HepG2 (cell line): ENCODE measurements around the gene USP1. TPM values are rescaled to one million over a fixed set of nuclear protein-coding genes. Genes with fewer than 3 reads are reported as not detected.

Experiments used
- CHCHD3 ChIP-seq: sonication (generic); formaldehyde crosslinking; IDR thresholded peaks from 2 replicates; pipeline ENCODE4 v1.8.0; 2022; ENCODE audit warnings: mild to moderate bottlenecking, missing genetic modification reagents, moderate library complexity
- CHD4 ChIP-seq: fragments of 200-600 bp; sonication (generic); IDR thresholded peaks from 2 replicates; pipeline ENCODE4 v1.7.0; 2017; ENCODE audit warnings: mild to moderate bottlenecking, low read length, borderline replicate concordance
- DNMT3B ChIP-seq: conservative IDR thresholded peaks from 2 replicates; pipeline ENCODE4 v1.6.1; 2016; ENCODE audit warnings: missing biosample characterization, control low read depth
- ELF4 ChIP-seq: sonication (generic); formaldehyde crosslinking; IDR thresholded peaks from 2 replicates; pipeline ENCODE4 v1.5.0; 2020; ENCODE audit warnings: missing genetic modification reagents, mild to moderate bottlenecking, moderate library complexity, borderline replicate concordance
- ERF ChIP-seq: IDR thresholded peaks from 2 replicates; pipeline ENCODE4 v1.6.1; 2018; ENCODE audit warnings: missing biosample characterization, missing genetic modification reagents
- FUBP1 ChIP-seq: sonication (generic); formaldehyde crosslinking; IDR thresholded peaks from 2 replicates; pipeline ENCODE4 v1.5.1; 2020; ENCODE audit warnings: missing genetic modification reagents, mild to moderate bottlenecking, borderline replicate concordance
- KDM2A ChIP-seq: sonication (generic); formaldehyde crosslinking; IDR thresholded peaks from 2 replicates; pipeline ENCODE4 v1.4.0; 2020; ENCODE audit warnings: low read depth, missing genetic modification reagents, borderline replicate concordance
- NFYC ChIP-seq: IDR thresholded peaks from 2 replicates; pipeline ENCODE4 v1.6.1; 2016; ENCODE audit warnings: missing genetic modification reagents, missing compliant biosample characterization
- PCBP2 ChIP-seq: fragments of 200-400 bp; formaldehyde crosslinking; optimal IDR thresholded peaks from 2 replicates; pipeline ENCODE3; 2018; ENCODE audit warnings: low read length, low read depth; ENCODE audit not compliant: poor library complexity, severe bottlenecking
- POLR2A ChIP-seq, 2 experiments: IDR thresholded peaks; 2 replicates each; pipeline ENCODE4 v1.6.1; 2011; ENCODE audit warnings: low read depth in 2 of 2, low read length in 2 of 2, mild to moderate bottlenecking in 1 of 2, moderate library complexity in 1 of 2; ENCODE audit not compliant: insufficient read depth in 1 of 2
- POLR2AphosphoS5 ChIP-seq: IDR thresholded peaks from 2 replicates; pipeline ENCODE4 v1.6.1; 2012; ENCODE audit warnings: low read depth, low read length
- SP5 ChIP-seq: IDR thresholded peaks from 2 replicates; pipeline ENCODE4 v1.6.1; 2016; ENCODE audit warnings: low read depth, borderline replicate concordance
- ZBTB2 ChIP-seq: sonication (generic); formaldehyde crosslinking; IDR thresholded peaks from 2 replicates; pipeline ENCODE4 v1.8.0; 2022; ENCODE audit warnings: low read depth, missing genetic modification reagents
- ZNF329 ChIP-seq: sonication (generic); formaldehyde crosslinking; IDR thresholded peaks from 2 replicates; pipeline ENCODE4 v1.9.0; 2021; ENCODE audit warnings: low read depth, mild to moderate bottlenecking, missing genetic modification reagents
- ZNF337 ChIP-seq: sonication (generic); formaldehyde crosslinking; IDR thresholded peaks from 2 replicates; pipeline ENCODE4 v1.5.1; 2020; ENCODE audit warnings: missing genetic modification reagents, low read depth, mild to moderate bottlenecking, borderline replicate concordance
- ZNF747 ChIP-seq: sonication (generic); formaldehyde crosslinking; IDR thresholded peaks from 2 replicates; pipeline ENCODE4 v1.8.1; 2023; ENCODE audit warnings: missing genetic modification reagents, mild to moderate bottlenecking, borderline replicate concordance
- ZNF773 ChIP-seq: sonication (generic); formaldehyde crosslinking; IDR thresholded peaks from 2 replicates; pipeline ENCODE4 v1.4.0; 2020; ENCODE audit warnings: missing genetic modification reagents, borderline replicate concordance
- polyA plus RNA-seq, 8 experiments: library from polyadenylated mRNA; depleted of rRNA in 3 of 8; stranded (reverse) in 7 of 8; unstranded in 1 of 8; fragments of >200 nt; fragmentation: Illumina TruSeq in 4 of 8; extraction: Trizol in 4 of 8; gene quantifications; 2 replicates each; pipeline versions ENCODE4 v1.2.1 to v1.2.3, GENCODE V29; 2011 to 2016; ENCODE audit warnings: low read depth in 4 of 8, missing spikeins in 1 of 8, mixed read lengths in 1 of 8; ENCODE audit not compliant: insufficient read depth in 1 of 8
- total RNA-seq, 5 experiments: library from RNA; depleted of rRNA; stranded (reverse); fragments of >200 nt; fragmentation: Illumina TruSeq; extraction: Trizol; gene quantifications; 2 replicates each; pipeline ENCODE4 v1.2.3, GENCODE V29; 2016; ENCODE audit warnings: low read depth in 1 of 5
- TF ChIP-seq, protein P1 (sequence below): sonication (generic); formaldehyde crosslinking; IDR thresholded peaks from 2 replicates; pipeline ENCODE4 v1.4.0; 2020; ENCODE audit warnings: mild to moderate bottlenecking, low read depth, missing genetic modification reagents
- TF ChIP-seq, protein P2 (sequence below): sonication (generic); formaldehyde crosslinking; IDR thresholded peaks from 2 replicates; pipeline ENCODE4 v1.4.0; 2020; ENCODE audit warnings: low read depth, mild to moderate bottlenecking, missing genetic modification reagents
- TF ChIP-seq, protein P3 (sequence below): sonication (generic); formaldehyde crosslinking; IDR thresholded peaks from 2 replicates; pipeline ENCODE4 v1.4.0; 2020; ENCODE audit warnings: missing genetic modification reagents
- TF ChIP-seq, protein P4 (sequence below): IDR thresholded peaks from 2 replicates; pipeline ENCODE4 v1.6.1; 2016; ENCODE audit warnings: low read depth

The USP1 gene
- total and polyA plus RNA-seq, 2 of the 13 experiments (the other 11 are each of a cell fraction or from before 2014, with no cell fraction given) = 9.0 to 64.6 TPM

- no peak for TF ChIP-seq FUBP1
- TF ChIP-seq KDM2A (CRISPR knock-in tag) = 0 out of 2 replicates have a peak, but pooled peaks have one; percentile 11
- TF ChIP-seq, protein P1, sequence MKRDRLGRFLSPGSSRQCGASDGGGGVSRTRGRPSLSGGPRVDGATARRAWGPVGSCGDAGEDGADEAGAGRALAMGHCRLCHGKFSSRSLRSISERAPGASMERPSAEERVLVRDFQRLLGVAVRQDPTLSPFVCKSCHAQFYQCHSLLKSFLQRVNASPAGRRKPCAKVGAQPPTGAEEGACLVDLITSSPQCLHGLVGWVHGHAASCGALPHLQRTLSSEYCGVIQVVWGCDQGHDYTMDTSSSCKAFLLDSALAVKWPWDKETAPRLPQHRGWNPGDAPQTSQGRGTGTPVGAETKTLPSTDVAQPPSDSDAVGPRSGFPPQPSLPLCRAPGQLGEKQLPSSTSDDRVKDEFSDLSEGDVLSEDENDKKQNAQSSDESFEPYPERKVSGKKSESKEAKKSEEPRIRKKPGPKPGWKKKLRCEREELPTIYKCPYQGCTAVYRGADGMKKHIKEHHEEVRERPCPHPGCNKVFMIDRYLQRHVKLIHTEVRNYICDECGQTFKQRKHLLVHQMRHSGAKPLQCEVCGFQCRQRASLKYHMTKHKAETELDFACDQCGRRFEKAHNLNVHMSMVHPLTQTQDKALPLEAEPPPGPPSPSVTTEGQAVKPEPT (CRISPR knock-in tag) = no peak
- TF ChIP-seq, protein P2, sequence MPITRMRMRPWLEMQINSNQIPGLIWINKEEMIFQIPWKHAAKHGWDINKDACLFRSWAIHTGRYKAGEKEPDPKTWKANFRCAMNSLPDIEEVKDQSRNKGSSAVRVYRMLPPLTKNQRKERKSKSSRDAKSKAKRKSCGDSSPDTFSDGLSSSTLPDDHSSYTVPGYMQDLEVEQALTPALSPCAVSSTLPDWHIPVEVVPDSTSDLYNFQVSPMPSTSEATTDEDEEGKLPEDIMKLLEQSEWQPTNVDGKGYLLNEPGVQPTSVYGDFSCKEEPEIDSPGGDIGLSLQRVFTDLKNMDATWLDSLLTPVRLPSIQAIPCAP (CRISPR knock-in tag) = no peak
- TF ChIP-seq ZBTB2 = no peak
- TF ChIP-seq, protein P3, sequence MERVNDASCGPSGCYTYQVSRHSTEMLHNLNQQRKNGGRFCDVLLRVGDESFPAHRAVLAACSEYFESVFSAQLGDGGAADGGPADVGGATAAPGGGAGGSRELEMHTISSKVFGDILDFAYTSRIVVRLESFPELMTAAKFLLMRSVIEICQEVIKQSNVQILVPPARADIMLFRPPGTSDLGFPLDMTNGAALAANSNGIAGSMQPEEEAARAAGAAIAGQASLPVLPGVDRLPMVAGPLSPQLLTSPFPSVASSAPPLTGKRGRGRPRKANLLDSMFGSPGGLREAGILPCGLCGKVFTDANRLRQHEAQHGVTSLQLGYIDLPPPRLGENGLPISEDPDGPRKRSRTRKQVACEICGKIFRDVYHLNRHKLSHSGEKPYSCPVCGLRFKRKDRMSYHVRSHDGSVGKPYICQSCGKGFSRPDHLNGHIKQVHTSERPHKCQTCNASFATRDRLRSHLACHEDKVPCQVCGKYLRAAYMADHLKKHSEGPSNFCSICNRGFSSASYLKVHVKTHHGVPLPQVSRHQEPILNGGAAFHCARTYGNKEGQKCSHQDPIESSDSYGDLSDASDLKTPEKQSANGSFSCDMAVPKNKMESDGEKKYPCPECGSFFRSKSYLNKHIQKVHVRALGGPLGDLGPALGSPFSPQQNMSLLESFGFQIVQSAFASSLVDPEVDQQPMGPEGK (CRISPR knock-in tag) = 0 out of 2 replicates have a peak, but pooled peaks have one; percentile 64
- TF ChIP-seq SP5 (CRISPR knock-in tag) = no peak
- no peak for TF ChIP-seq ZNF337 (CRISPR knock-in tag)
- TF ChIP-seq CHCHD3 (CRISPR knock-in tag) = no peak
- TF ChIP-seq ZNF329 (CRISPR knock-in tag) = no peak
- TF ChIP-seq ERF (CRISPR knock-in tag) = no peak
- TF ChIP-seq ZNF773 (CRISPR knock-in tag) = no peak
- TF ChIP-seq ELF4 (CRISPR knock-in tag) = no peak
- no peak for TF ChIP-seq ZNF747
- peak; percentile 30; the same call in 1 of the 2 replicates for TF ChIP-seq NFYC (CRISPR knock-in tag)
- TF ChIP-seq PCBP2 = no peak
- peak in 1 of 2 experiments; percentile 59; a peak in 1 of 4 replicates for TF ChIP-seq POLR2A (IDR thresholded peaks at IDR 0.05; ENCODE audit: insufficient read depth in 1 of 2, low read depth in 2 of 2, low read length in 2 of 2)
- peak; percentile 51 for TF ChIP-seq POLR2AphosphoS5
- TF ChIP-seq, protein P4, sequence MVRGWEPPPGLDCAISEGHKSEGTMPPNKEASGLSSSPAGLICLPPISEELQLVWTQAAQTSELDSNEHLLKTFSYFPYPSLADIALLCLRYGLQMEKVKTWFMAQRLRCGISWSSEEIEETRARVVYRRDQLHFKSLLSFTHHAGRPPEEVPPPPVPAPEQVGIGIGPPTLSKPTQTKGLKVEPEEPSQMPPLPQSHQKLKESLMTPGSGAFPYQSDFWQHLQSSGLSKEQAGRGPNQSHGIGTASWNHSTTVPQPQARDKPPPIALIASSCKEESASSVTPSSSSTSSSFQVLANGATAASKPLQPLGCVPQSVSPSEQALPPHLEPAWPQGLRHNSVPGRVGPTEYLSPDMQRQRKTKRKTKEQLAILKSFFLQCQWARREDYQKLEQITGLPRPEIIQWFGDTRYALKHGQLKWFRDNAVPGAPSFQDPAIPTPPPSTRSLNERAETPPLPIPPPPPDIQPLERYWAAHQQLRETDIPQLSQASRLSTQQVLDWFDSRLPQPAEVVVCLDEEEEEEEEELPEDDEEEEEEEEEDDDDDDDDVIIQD (CRISPR knock-in tag) = no peak
- TF ChIP-seq CHD4 = 0 out of 2 replicates have a peak, but pooled peaks have one; percentile 7
- TF ChIP-seq DNMT3B = 0 out of 2 replicates have a peak, but pooled peaks have one; percentile 7
Observed at GRCh38 chr1:62424411-62424810, 12.4 kb upstream of the USP1 start (continued).
